Neuronal stem cell (in vitro differentiated cells): ENCODE results near the gene CACNG6.

Source experiments
- DNase-seq: peaks from one replicate; pipeline ENCODE4 v3.0.0-alpha.2; 2013; ENCODE audit warnings: low spot score
- H2AFZ ChIP-seq: one replicate; pipeline ENCODE4 v1.6.1; 2013; ENCODE audit warnings: mild to moderate bottlenecking, low read length, inconsistent platforms
- H2AK5ac ChIP-seq: 2 replicates; pipeline ENCODE4 v1.6.1; 2013; ENCODE audit warnings: low read depth, mild to moderate bottlenecking, inconsistent platforms, low read length, moderate library complexity, mixed read lengths
- H2BK120ac ChIP-seq: 2 replicates; pipeline ENCODE4 v1.6.1; 2013; ENCODE audit warnings: low read depth, mild to moderate bottlenecking, inconsistent platforms, low read length, moderate library complexity, mixed read lengths
- H2BK12ac ChIP-seq: one replicate; pipeline ENCODE4 v1.6.1; 2013; ENCODE audit warnings: low read length, inconsistent platforms
- H2BK15ac ChIP-seq: 2 replicates; pipeline ENCODE4 v1.6.1; 2013; ENCODE audit warnings: mild to moderate bottlenecking, low read length, inconsistent platforms, mixed read lengths
- H2BK5ac ChIP-seq: one replicate; pipeline ENCODE4 v1.6.1; 2013; ENCODE audit warnings: inconsistent platforms, mild to moderate bottlenecking, low read length, moderate library complexity
- H3K14ac ChIP-seq: one replicate; pipeline ENCODE4 v1.6.1; 2013; ENCODE audit warnings: low read length, inconsistent platforms
- H3K18ac ChIP-seq: 2 replicates; pipeline ENCODE4 v1.6.1; 2013; ENCODE audit warnings: low read length, inconsistent platforms
- H3K23ac ChIP-seq: 2 replicates; pipeline ENCODE4 v1.6.1; 2013; ENCODE audit warnings: low read depth, mild to moderate bottlenecking, mixed read lengths, low read length, inconsistent platforms; ENCODE audit not compliant: poor library complexity
- H3K27ac ChIP-seq: replicated peaks from 3 replicates; pipeline ENCODE4 v1.5.1; 2013; ENCODE audit warnings: low read length, inconsistent platforms
- H3K27me3 ChIP-seq, 3 experiments: 2 replicates each; pipeline ENCODE4 v1.6.1; 2013; ENCODE audit warnings: low read length in 3 of 3, mild to moderate bottlenecking in 2 of 3, inconsistent platforms in 1 of 3, low read depth in 1 of 3, mixed read lengths in 1 of 3, moderate library complexity in 1 of 3; ENCODE audit not compliant: control insufficient read depth in 3 of 3, insufficient read depth in 3 of 3
- H3K36me3 ChIP-seq, 2 donors: replicated peaks in 1 of 2; 2 replicates each; pipeline ENCODE4 v1.6.1; 2013; ENCODE audit warnings: low read length in 2 of 2; ENCODE audit not compliant: control insufficient read depth in 2 of 2, insufficient read depth in 2 of 2
- H3K4ac ChIP-seq: 2 replicates; pipeline ENCODE4 v1.6.1; 2013; ENCODE audit warnings: inconsistent platforms, mild to moderate bottlenecking, low read length, moderate library complexity
- H3K4me1 ChIP-seq, 2 donors: 1 replicate in 1 of 2; 2 replicates in 1 of 2; pipeline ENCODE4 v1.6.1; 2013; ENCODE audit warnings: low read length in 2 of 2, low read depth in 1 of 2; ENCODE audit not compliant: control insufficient read depth in 2 of 2, insufficient read depth in 1 of 2
- H3K4me2 ChIP-seq: one replicate; pipeline ENCODE4 v1.6.1; 2013; ENCODE audit warnings: mild to moderate bottlenecking, low read length, inconsistent platforms; ENCODE audit not compliant: insufficient read depth, poor library complexity, severe bottlenecking
- H3K4me3 ChIP-seq, 2 donors: 2 replicates each; pipeline ENCODE4 v1.5.1; 2013; ENCODE audit warnings: low read length in 2 of 2, mild to moderate bottlenecking in 2 of 2, inconsistent platforms in 1 of 2, moderate library complexity in 1 of 2
- H3K79me1 ChIP-seq: one replicate; pipeline ENCODE4 v1.6.1; 2013; ENCODE audit warnings: low read depth, mild to moderate bottlenecking, inconsistent platforms, low read length, moderate library complexity
- H3K9ac ChIP-seq: one replicate; pipeline ENCODE4 v1.6.1; 2013; ENCODE audit warnings: mild to moderate bottlenecking, low read depth, low read length, inconsistent platforms; ENCODE audit not compliant: poor library complexity
- H3K9me3 ChIP-seq, 2 donors: replicated peaks in 1 of 2; 2 replicates each; pipeline versions ENCODE3 to v1.6.1; 2013; ENCODE audit warnings: low read length in 2 of 2, mild to moderate bottlenecking in 2 of 2, inconsistent platforms in 1 of 2, low read depth in 1 of 2, mixed read lengths in 1 of 2, moderate library complexity in 1 of 2; ENCODE audit not compliant: control insufficient read depth in 2 of 2, insufficient read depth in 1 of 2
- H4K8ac ChIP-seq: one replicate; pipeline ENCODE4 v1.6.1; 2013; ENCODE audit warnings: low read depth, mild to moderate bottlenecking, inconsistent platforms, low read length, moderate library complexity
- H4K91ac ChIP-seq: one replicate; pipeline ENCODE4 v1.6.1; 2013; ENCODE audit warnings: low read length, low read depth, mild to moderate bottlenecking, inconsistent platforms; ENCODE audit not compliant: poor library complexity
- WGBS, 2 donors: extraction: QIAGEN DNeasy Blood & Tissue Kit; methylation state at CpG; one replicate each; pipeline ENCODE4 v1.1.7; 2013; ENCODE audit warnings: missing lambda C conversion rate in 2 of 2, mixed read lengths in 1 of 2; ENCODE audit not compliant: insufficient read length in 2 of 2, insufficient replicate concordance in 1 of 2; ENCODE audit errors: extremely low coverage in 2 of 2; 5-methylcytosine and 5-hydroxymethylcytosine counted together

The CACNG6 gene

GRCh38 chr19:53981376-53981951 is 10.0 kb upstream of the CACNG6 start:
- no peak overlapping the region for H4K8ac ChIP-seq
- no peak overlapping the region for H3K4me3 ChIP-seq
- peak overlapping the region; percentile 42 for H3K18ac ChIP-seq
- no peak overlapping the region for H3K4ac ChIP-seq
- H3K9me3 ChIP-seq, result no peaks in the 10 kb centered on the region
- H3K9ac ChIP-seq, result no peak overlapping the region
- H2AFZ ChIP-seq, result no peak overlapping the region
- no peaks in the 10 kb centered on the region for H3K79me1 ChIP-seq
- H3K36me3 ChIP-seq, result peaks cover 0 to 7% of the 10 kb centered on the region in 2 donors
- H3K27ac ChIP-seq, result no peak overlapping the region
- H3K23ac ChIP-seq, result peak overlapping the region; percentile 76
- WGBS, 2 donors, result no CpG with 5 or more reads among the region's 13 CpGs
- H2BK15ac ChIP-seq, result no peak overlapping the region
- no peak overlapping the region for H4K91ac ChIP-seq
- no peak overlapping the region for H2BK120ac ChIP-seq
- H2BK12ac ChIP-seq, result no peak overlapping the region
- peaks cover 0 to 31% (median 6%) of the 10 kb centered on the region in 3 experiments for H3K27me3 ChIP-seq
- no peak overlapping the region for H3K14ac ChIP-seq
- no peak overlapping the region for H2BK5ac ChIP-seq
- peaks cover 1 to 8% of the 10 kb centered on the region in 2 donors for H3K4me1 ChIP-seq
- no peak for DNase-seq
- peak overlapping the region; percentile 36 for H2AK5ac ChIP-seq
- no peak overlapping the region for H3K4me2 ChIP-seq

- H3K4ac ChIP-seq, result no peak overlapping the region
- no peak overlapping the region for H3K27ac ChIP-seq
- no peak overlapping the region for H2AFZ ChIP-seq
- H3K14ac ChIP-seq, result no peak overlapping the region
- H2BK12ac ChIP-seq, result no peak overlapping the region
- no peaks in the 10 kb centered on the region for H3K9me3 ChIP-seq
- peaks cover 0 to 4% of the 10 kb centered on the region in 2 donors for H3K36me3 ChIP-seq
- peak overlapping the region in 1 of 2 donors; percentile 57 for H3K4me3 ChIP-seq
- H3K79me1 ChIP-seq, result no peaks in the 10 kb centered on the region
- H2BK5ac ChIP-seq, result no peak overlapping the region
- DNase-seq, result no peak
- H2BK15ac ChIP-seq, result no peak overlapping the region
- peak overlapping the region; percentile 36 for H2AK5ac ChIP-seq
- H2BK120ac ChIP-seq, result no peak overlapping the region
- no peak overlapping the region for H4K91ac ChIP-seq
- peak overlapping the region; percentile 94 for H3K4me2 ChIP-seq
- peak overlapping the region; percentile 45 for H3K23ac ChIP-seq
- H3K18ac ChIP-seq, result peak overlapping the region; percentile 78
- H4K8ac ChIP-seq, result no peak overlapping the region
- H3K9ac ChIP-seq, result no peak overlapping the region
- H3K27me3 ChIP-seq, result peaks cover 0 to 31% (median 6%) of the 10 kb centered on the region in 3 experiments
- peaks cover 1 to 8% of the 10 kb centered on the region in 2 donors for H3K4me1 ChIP-seq
- no CpG with 5 or more reads among the region's 62 CpGs for WGBS, 2 donors
These were observed 9.4 kb upstream of the CACNG6 start for GRCh38 chr19:53982001-53982451.

GRCh38 chr19:53982611-53983010 is 8.8 kb upstream of the CACNG6 start:
- no peak overlapping the region for H4K91ac ChIP-seq
- H4K8ac ChIP-seq, result no peak overlapping the region
- no peak overlapping the region for H3K4ac ChIP-seq
- no peak overlapping the region for H3K4me3 ChIP-seq
- H2BK12ac ChIP-seq, result no peak overlapping the region
- H3K27ac ChIP-seq, result no peak overlapping the region
- H3K9ac ChIP-seq, result no peak overlapping the region
- no peak overlapping the region for H3K23ac ChIP-seq
- H3K9me3 ChIP-seq, result no peaks in the 10 kb centered on the region
- H3K27me3 ChIP-seq, result peaks cover 0 to 31% (median 6%) of the 10 kb centered on the region in 3 experiments
- no peak overlapping the region for H3K14ac ChIP-seq
- no peak overlapping the region for H2AFZ ChIP-seq
- no peak overlapping the region for H2BK5ac ChIP-seq
- H2BK15ac ChIP-seq, result no peak overlapping the region
- H3K18ac ChIP-seq, result no peak overlapping the region
- H2BK120ac ChIP-seq, result no peak overlapping the region
- H3K4me1 ChIP-seq, result peaks cover 1 to 8% of the 10 kb centered on the region in 2 donors
- H3K4me2 ChIP-seq, result peak overlapping the region; percentile 94
- no peak for DNase-seq
- H3K79me1 ChIP-seq, result no peaks in the 10 kb centered on the region
- H2AK5ac ChIP-seq, result no peak overlapping the region
- no CpG with 5 or more reads among the region's 61 CpGs for WGBS, 2 donors
- H3K36me3 ChIP-seq, result no peaks in the 10 kb centered on the region

GRCh38 chr19:53983457-53984289 is 7.8 kb upstream of the CACNG6 start:
- no peak overlapping the region for H2BK15ac ChIP-seq
- H2BK5ac ChIP-seq, result no peak overlapping the region
- H3K9ac ChIP-seq, result no peak overlapping the region
- no peak overlapping the region for H3K4me3 ChIP-seq
- H3K36me3 ChIP-seq, result no peaks in the 10 kb centered on the region
- no peak overlapping the region for H2BK120ac ChIP-seq
- no peak overlapping the region for H3K27ac ChIP-seq
- no peak overlapping the region for H2BK12ac ChIP-seq
- H4K91ac ChIP-seq, result no peak overlapping the region
- no peak overlapping the region for H4K8ac ChIP-seq
- H3K18ac ChIP-seq, result no peak overlapping the region
- no peaks in the 10 kb centered on the region for H3K9me3 ChIP-seq
- H3K14ac ChIP-seq, result no peak overlapping the region
- WGBS, 2 donors, result no CpG with 5 or more reads among the region's 24 CpGs
- peaks cover 1 to 8% of the 10 kb centered on the region in 2 donors for H3K4me1 ChIP-seq
- H3K79me1 ChIP-seq, result no peaks in the 10 kb centered on the region
- H3K4me2 ChIP-seq, result no peak overlapping the region
- H2AFZ ChIP-seq, result no peak overlapping the region
- H3K4ac ChIP-seq, result no peak overlapping the region
- H3K23ac ChIP-seq, result no peak overlapping the region
- peaks cover 0 to 31% (median 6%) of the 10 kb centered on the region in 3 experiments for H3K27me3 ChIP-seq
- no peak for DNase-seq
- H2AK5ac ChIP-seq, result no peak overlapping the region
